ENCODE data around the gene TNIP3.
A peak's percentile ranks its signal among the peaks of the same experiment; 100 is the strongest.

DNA sequence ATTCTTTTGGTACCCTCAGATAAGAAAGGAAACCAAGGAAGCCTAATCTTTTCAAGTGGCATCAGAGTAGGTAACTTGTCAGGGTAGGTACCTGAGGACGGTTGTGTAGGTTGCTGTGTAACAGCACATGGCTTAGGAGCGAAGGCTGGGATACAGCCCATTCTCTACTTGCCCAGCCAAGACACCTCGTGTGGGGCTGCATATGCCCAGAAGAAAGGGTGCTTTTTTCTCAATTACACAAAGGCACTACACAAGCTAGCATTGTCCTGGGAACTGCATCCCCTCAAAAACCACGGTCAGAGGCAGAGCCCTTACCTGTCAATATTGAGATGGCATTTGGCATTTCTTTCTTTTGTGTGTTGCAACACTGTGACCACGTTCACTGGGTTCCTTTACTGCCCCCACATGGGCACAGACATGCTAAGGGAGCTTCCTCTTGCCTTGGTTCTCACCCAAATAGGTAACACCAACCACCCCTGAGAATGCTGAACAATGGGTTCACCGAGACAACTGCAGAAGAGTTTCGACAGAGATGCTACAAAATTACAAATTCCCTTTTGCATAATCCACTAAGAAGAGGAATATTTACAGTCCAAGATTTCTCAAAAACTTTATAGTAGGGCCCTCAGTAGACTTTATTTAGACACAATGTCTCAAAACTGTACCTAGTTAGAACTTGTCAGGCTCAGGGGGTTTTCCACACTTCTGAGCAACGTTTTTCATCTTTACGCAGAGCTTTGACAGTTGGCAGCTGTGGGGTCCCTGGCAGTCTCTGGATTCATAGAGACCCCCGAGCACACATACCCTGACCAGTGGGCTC lies 35.8 kb upstream of the TNIP3 start:
- TF ChIP-seq, protein P1, sequence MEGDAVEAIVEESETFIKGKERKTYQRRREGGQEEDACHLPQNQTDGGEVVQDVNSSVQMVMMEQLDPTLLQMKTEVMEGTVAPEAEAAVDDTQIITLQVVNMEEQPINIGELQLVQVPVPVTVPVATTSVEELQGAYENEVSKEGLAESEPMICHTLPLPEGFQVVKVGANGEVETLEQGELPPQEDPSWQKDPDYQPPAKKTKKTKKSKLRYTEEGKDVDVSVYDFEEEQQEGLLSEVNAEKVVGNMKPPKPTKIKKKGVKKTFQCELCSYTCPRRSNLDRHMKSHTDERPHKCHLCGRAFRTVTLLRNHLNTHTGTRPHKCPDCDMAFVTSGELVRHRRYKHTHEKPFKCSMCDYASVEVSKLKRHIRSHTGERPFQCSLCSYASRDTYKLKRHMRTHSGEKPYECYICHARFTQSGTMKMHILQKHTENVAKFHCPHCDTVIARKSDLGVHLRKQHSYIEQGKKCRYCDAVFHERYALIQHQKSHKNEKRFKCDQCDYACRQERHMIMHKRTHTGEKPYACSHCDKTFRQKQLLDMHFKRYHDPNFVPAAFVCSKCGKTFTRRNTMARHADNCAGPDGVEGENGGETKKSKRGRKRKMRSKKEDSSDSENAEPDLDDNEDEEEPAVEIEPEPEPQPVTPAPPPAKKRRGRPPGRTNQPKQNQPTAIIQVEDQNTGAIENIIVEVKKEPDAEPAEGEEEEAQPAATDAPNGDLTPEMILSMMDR (IDR thresholded peaks at IDR 0.05) = peak in 1 of 6 experiments; percentile 7
- TF ChIP-seq EP300 (IDR thresholded peaks at IDR 0.05) = no peak
